ENCODE data around the gene CSTPP1.
A peak's percentile ranks its signal among the peaks of the same experiment; 100 is the strongest.

CSTPP1 gene

DNA sequence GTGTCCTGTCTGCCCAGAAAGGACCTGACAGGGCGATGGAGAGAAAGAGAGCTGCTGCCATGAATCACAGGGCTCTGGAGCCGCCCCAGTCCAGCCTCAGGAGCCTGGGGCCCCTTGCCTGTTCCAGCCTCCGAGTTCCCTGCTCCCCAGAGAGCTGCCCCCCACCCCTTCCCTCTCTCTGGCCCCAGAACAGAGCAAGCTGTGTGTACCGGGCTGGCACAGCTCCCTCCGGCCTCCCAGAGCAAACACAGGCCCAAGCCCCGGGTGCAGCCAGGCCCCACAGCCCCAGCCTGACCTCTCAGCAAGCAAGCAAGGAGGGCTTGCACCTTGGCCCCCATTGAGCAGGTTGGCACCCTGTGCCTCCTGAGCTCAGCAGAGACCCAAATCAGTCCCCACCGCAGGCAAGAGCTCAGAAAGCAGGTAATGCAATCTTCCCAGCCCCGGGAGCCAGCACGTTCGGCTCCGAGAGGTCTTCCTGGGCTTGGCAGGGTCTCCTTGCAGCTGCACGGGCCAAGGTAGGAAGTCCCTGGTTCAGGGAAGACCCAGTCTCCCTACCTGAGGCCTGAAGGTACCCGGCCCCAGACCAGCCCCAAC is 248.2 kb downstream of the CSTPP1 start:
- H2AFZ ChIP-seq (ENCODE audit: low read depth, low read length, severe bottlenecking), result no peak overlapping the region

DNA sequence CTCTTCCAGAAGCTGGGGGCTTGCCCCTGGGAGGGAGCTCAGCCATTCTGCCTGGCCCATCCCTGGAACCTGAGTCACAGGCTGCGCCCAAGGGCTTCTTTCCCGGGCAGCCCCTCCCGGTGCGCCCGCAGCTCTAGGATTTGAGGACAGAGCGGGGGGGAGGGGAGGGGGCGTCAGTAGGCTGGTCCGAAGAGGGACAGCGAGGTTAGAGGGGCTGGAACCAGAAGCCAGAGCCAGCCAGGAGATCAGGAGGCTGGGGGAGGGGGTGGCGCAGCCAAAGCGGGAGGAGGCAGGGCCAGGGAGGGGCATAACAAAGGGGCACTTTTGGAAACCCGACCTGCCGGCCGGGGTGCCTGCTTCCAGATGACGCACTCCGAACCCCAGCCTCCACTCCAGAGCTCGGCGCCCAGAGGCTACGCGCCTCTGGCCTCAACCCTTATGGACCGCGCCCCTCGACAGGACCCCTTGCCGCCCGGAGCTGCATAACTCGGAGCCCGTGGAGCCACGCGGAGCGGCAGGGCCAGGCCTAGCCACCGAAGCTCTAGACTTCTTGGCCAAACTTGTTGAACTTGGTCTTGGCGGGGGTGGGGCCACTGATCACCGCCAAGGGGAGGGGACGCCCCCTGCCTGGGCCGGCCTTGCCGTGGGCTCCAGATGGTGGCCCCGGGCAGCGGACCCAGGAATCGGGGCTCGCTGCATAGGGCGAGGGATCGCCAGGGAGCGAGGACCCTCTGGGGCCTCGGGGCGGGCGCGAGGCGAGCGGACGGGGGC is 248.9 kb downstream of the CSTPP1 start:
- Histone ChIP-seq H3K27me3 (ENCODE audit: low read length) (no peaks in the 10 kb centered on the region), H3K9me2 (replicated peaks; ENCODE audit: insufficient read depth, low read length) (no peaks in the 10 kb centered on the region), H3K27ac (ENCODE audit: low read depth, low read length) (no peak overlapping the region), H4K20me1 (ENCODE audit: low read depth, low read length) (no peaks in the 10 kb centered on the region), H3K4me2 (ENCODE audit: low read depth, low read length, poor library complexity, severe bottlenecking) (peak overlapping the region; percentile 84), H2AFZ (ENCODE audit: low read depth, low read length, severe bottlenecking) (peak overlapping the region; percentile 93), H3K79me2 (ENCODE audit: insufficient read depth, low read length) (no peaks in the 10 kb centered on the region), H3F3A (ENCODE audit: insufficient read depth) (0 out of 2 replicates have a peak, but pooled peaks cover 5% of the 10 kb centered on the region), H3K9me3 (ENCODE audit: insufficient read depth, low read length) (no peaks in the 10 kb centered on the region), H3K4me3 (ENCODE audit: insufficient read depth, low read length, poor library complexity, severe bottlenecking) (peak overlapping the region; percentile 58), H3K36me3 (ENCODE audit: low read length) (no peaks in the 10 kb centered on the region), H3K9ac (ENCODE audit: low read length) (peak overlapping the region; percentile 56)
- TF ChIP-seq EZH2phosphoT487 (conservative IDR thresholded peaks at IDR 0.05; ENCODE audit: low read length), result no peak
- TF ChIP-seq, protein P1, sequence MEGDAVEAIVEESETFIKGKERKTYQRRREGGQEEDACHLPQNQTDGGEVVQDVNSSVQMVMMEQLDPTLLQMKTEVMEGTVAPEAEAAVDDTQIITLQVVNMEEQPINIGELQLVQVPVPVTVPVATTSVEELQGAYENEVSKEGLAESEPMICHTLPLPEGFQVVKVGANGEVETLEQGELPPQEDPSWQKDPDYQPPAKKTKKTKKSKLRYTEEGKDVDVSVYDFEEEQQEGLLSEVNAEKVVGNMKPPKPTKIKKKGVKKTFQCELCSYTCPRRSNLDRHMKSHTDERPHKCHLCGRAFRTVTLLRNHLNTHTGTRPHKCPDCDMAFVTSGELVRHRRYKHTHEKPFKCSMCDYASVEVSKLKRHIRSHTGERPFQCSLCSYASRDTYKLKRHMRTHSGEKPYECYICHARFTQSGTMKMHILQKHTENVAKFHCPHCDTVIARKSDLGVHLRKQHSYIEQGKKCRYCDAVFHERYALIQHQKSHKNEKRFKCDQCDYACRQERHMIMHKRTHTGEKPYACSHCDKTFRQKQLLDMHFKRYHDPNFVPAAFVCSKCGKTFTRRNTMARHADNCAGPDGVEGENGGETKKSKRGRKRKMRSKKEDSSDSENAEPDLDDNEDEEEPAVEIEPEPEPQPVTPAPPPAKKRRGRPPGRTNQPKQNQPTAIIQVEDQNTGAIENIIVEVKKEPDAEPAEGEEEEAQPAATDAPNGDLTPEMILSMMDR (IDR thresholded peaks at IDR 0.05; ENCODE audit: insufficient read depth, low read length, poor library complexity, severe bottlenecking), result no peak

More for the DNA sequence above, 248.2 kb downstream of the CSTPP1 start:
- Histone ChIP-seq H3K79me2 (ENCODE audit: insufficient read depth, low read length) (no peaks in the 10 kb centered on the region), H3K9me3 (ENCODE audit: insufficient read depth, low read length) (no peaks in the 10 kb centered on the region), H3K27me3 (ENCODE audit: low read length) (no peaks in the 10 kb centered on the region), H3K36me3 (ENCODE audit: low read length) (no peaks in the 10 kb centered on the region), H3K27ac (ENCODE audit: low read depth, low read length) (no peak overlapping the region), H3K9ac (ENCODE audit: low read length) (no peak overlapping the region), H3K9me2 (replicated peaks; ENCODE audit: insufficient read depth, low read length) (no peaks in the 10 kb centered on the region), H3F3A (ENCODE audit: insufficient read depth) (0 out of 2 replicates have a peak, but pooled peaks cover 5% of the 10 kb centered on the region), H4K20me1 (ENCODE audit: low read depth, low read length) (no peaks in the 10 kb centered on the region), H3K4me3 (ENCODE audit: insufficient read depth, low read length, poor library complexity, severe bottlenecking) (no peak overlapping the region), H3K4me2 (ENCODE audit: low read depth, low read length, poor library complexity, severe bottlenecking) (no peak overlapping the region)
- TF ChIP-seq EZH2phosphoT487 (conservative IDR thresholded peaks at IDR 0.05; ENCODE audit: low read length), result no peak
- TF ChIP-seq, protein P1 (IDR thresholded peaks at IDR 0.05; ENCODE audit: insufficient read depth, low read length, poor library complexity, severe bottlenecking), result no peak

DNA sequence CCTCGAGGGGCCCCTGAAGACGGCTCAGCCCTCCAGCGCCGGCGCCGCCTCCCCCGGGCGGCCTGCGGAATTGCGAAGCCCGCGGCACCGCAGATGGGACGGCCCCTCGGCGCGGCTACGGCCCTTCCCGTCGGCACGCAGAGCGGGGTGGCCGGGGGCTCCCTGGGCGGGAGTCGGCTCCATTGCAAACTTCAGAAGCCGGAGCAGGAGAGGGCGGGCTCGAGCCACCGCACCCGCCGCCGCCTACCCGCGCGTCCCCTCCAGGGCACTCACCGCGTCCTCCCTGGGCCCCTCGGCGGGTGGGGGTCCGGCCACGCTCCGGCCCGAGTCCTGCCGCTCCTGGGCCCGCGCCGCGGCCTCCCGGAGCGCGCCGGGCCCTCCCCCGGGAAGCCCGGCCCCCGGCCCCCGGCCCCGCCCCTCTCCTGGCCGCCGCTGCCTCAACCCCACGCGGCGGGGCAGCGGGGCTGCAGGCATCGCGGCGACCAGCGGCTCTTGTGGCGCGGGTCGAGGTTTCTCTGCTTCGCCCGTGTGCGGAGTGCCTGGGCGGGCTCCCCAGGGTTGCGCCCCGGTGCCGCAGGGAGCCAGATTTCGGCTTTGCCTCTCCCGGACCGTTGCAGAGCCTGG is 249.6 kb downstream of the CSTPP1 start, which contains the start of gene PACSIN3:
PACSIN3 (minus strand) TSS at position 359 of the 624 bp plus-strand sequence. CDS start 3,707 bp downstream, outside the sequence.
- TF ChIP-seq, protein P1 (IDR thresholded peaks at IDR 0.05; ENCODE audit: insufficient read depth, low read length, poor library complexity, severe bottlenecking), result no peak
- TF ChIP-seq EZH2phosphoT487 (conservative IDR thresholded peaks at IDR 0.05; ENCODE audit: low read length), result no peak
- Histone ChIP-seq H3K27me3 (ENCODE audit: low read length) (no peaks in the 10 kb centered on the region), H2AFZ (ENCODE audit: low read depth, low read length, severe bottlenecking) (peak within 1 kb of the TSS; percentile 97), H3F3A (ENCODE audit: insufficient read depth) (0 out of 2 replicates have a peak, but pooled peaks cover 5% of the 10 kb centered on the region), H3K9ac (ENCODE audit: low read length) (peak within 1 kb of the TSS; percentile 56), H3K4me3 (ENCODE audit: insufficient read depth, low read length, poor library complexity, severe bottlenecking) (peak within 1 kb of the TSS; percentile 58), H3K9me2 (replicated peaks; ENCODE audit: insufficient read depth, low read length) (no peaks in the 10 kb centered on the region), H3K27ac (ENCODE audit: low read depth, low read length) (no peak within 1 kb of the TSS), H3K9me3 (ENCODE audit: insufficient read depth, low read length) (no peaks in the 10 kb centered on the region), H3K79me2 (ENCODE audit: insufficient read depth, low read length) (no peaks in the 10 kb centered on the region), H3K36me3 (ENCODE audit: low read length) (no peaks in the 10 kb centered on the region), H4K20me1 (ENCODE audit: low read depth, low read length) (no peaks in the 10 kb centered on the region), H3K4me2 (ENCODE audit: low read depth, low read length, poor library complexity, severe bottlenecking) (peak within 1 kb of the TSS; percentile 84)
